Left renal cortex interstitium (tissue), 4 donors: ENCODE data around the gene CFAP20DC. TPM values are rescaled to one million over a fixed set of nuclear protein-coding genes. Genes with fewer than 3 reads are reported as not detected.
"Not testable (repeated sequence)": the region's sequence is repeated elsewhere in the genome, so short reads cannot be mapped to it uniquely, and the experiment has no call there.

ENCODE experiments used
- DNase-seq, 4 donors: peaks; one replicate each; pipeline ENCODE4 v3.0.0-alpha.2; 2013; ENCODE audit warnings: low read depth in 4 of 4, low spot score in 2 of 4, missing footprints in 1 of 4
- polyA plus RNA-seq, 4 donors: library from polyadenylated mRNA; unstranded; fragments of 120-200 nt; gene quantifications; one replicate each; pipeline ENCODE4 v1.2.1, GENCODE V29; 2013; ENCODE audit not compliant: insufficient read length in 4 of 4

CFAP20DC gene
- polyA plus RNA-seq, 4 donors: 3.9 to 4.6 (median 4.2) TPM

GRCh38 chr3:58880182-58880581 lies 169.6 kb downstream of the CFAP20DC start:
- no peak for DNase-seq

GRCh38 chr3:58874795-58875194 lies 175.0 kb downstream of the CFAP20DC start:
- DNase-seq: no peak

GRCh38 chr3:58874248-58874741 lies 175.5 kb downstream of the CFAP20DC start:
- no peak for DNase-seq

DNA sequence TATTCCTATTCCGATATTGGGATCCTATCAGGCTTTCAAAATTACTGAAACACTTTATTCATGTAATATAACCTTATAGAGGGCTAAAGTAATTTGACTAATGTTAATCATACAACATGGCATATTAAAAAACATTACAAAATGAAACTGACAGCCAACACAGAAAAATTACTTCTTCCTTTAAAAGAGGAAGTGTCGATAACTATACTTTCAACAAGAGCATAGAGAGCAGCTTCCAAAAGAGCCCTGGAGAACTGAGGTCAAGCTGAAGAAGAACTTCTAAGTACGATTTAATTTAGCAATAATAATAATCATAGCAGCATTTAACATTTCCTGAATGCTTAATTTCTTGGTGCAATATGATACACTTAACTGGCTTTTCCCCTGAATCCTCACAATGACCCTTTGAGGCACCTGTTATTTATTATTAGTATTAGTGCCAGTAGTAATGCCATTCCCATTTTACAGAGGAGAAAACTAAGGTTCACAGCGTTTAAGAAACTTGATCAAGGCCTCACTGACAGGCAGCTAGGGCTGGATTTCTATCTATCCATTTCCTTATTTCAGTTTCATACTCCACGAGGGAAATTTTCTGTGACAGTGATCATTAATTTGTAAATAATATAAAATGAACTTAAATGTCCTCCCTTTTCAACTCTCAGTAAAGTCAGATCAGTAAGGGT lies 181.6 kb downstream of the CFAP20DC start:
- no peak for DNase-seq

- no peak for DNase-seq
Measured at GRCh38 chr3:58867621-58868020, 182.2 kb downstream of the CFAP20DC start.

- no peak for DNase-seq
Measured at GRCh38 chr3:58866079-58866478, 183.7 kb downstream of the CFAP20DC start.

DNA sequence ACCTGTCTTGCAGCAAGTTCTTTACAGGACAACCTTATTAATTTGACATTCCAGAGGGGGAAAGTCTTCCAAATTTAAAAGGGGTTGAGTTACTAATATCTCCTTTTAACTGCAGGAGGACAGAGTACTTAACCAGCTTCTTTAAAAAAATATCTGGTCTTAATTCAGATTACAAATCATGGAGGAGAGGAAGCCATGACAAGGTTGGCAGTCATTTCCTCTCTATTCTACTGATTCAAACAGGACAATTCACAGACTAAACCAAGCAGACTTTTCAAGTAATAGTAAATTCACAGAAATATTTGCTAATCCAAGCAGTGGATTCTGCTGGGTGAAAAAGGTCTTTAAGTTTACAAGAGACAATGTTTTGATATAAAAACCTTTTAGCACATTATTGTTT lies 185.3 kb downstream of the CFAP20DC start:
- no peak for DNase-seq

GRCh38 chr3:58863206-58863605 lies 186.6 kb downstream of the CFAP20DC start:
- no peak for DNase-seq

DNA sequence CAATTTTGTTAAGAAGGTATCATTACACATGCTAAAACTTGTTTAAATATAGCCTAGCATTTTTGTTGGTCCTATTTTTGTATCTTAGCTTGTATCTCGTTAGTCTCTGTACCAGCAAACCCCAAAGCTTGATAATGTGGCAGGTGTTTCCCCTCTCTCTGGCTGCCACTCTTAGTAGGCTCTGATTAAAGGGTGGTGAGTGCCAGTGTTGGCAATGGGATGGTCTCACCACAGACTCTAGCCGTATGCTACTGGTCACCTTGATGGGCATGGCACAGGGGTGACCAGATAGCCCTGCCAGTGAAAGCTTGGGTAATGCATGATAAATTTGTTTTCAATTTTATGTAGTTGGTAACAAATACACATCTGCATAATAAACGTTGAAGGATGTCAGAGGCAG lies 188.3 kb downstream of the CFAP20DC start:
- DNase-seq: no peak

GRCh38 chr3:58858126-58858525 lies 191.7 kb downstream of the CFAP20DC start:
- DNase-seq: no peak

- no peak for DNase-seq
Measured at GRCh38 chr3:58857402-58857801, 192.4 kb downstream of the CFAP20DC start.

DNA sequence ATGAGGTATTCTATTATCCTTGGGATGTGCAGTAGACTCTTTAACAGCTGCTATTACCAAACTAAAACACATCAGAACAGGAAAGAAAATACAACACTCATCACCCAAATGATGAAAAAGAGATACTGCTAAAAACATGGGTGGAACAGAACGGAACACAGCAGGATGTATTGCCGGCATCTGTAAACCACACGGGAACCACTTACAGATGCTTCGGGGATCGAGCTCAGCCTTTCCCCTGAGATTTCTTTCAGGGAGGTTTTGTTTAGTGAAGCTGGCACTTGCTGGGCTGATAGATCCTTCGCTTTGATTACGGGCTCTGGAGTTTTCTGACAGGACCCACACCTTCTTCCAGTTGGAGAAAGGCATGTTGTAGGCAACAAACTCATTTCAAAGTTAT lies 201.0 kb downstream of the CFAP20DC start:
- DNase-seq: no peak

DNA sequence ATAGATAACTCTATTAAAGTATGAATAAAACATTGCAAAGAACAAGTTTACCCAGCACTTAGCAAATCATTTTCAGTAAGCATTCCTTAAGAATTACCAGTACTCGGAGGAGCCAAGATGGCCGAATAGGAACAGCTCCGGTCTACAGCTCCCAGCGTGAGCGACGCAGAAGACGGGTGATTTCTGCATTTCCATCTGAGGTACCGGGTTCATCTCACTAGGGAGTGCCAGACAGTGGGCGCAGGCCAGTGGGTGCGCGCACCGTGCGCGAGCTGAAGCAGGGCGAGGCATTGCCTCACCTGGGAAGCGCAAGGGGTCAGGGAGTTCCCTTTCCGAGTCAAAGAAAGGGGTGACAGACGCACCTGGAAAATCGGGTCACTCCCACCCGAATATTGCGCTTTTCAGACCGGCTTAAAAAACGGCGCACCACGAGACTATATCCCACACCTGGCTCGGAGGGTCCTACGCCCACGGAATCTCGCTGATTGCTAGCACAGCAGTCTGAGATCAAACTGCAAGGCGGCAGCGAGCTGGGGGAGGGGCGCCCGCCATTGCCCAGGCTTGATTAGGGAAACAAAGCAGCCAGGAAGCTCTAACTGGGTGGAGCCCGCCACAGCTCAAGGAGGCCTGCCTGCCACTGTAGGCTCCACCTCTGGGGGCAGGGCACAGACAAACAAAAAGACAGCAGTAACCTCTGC lies 207.6 kb downstream of the CFAP20DC start:
- DNase-seq: not testable (repeated sequence)

DNA sequence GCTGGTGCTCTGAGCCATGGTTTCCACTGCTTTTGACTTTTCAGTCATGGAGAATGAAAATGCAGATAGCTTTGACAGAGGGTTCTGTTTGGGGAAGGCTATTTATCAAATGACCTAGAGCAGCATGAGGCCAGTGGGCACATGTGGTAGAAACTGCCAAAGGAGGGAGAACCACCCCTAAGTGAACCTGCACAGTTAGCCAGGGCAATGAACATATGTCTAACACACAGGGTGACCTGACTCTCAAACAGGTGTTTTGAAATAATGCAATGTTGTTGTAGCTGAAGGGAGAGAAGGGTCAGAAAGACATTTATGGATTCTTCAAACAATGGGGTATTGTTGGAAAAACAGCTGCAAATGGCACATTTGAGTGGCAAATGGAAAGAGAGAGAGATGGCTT lies 208.9 kb downstream of the CFAP20DC start:
- no peak for DNase-seq

DNA sequence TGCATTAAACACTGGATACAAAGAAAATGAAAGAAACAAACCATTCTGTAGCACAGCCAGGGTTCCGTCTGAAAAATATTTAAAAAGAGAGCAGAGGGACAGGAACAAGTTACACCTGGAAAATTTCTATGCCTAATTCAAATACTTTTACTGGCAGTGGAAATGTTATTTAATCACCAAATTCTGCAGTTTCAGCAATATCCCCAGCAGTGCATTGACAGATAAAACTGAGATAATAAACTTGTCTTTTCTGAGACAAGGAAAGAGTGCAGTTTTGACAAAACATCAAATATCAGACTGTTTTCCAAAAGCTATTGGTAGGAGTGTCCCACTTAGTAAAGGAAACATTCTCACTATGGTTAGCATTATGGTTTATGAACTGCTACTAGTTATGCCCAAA lies 209.9 kb downstream of the CFAP20DC start:
- no peak for DNase-seq

DNA sequence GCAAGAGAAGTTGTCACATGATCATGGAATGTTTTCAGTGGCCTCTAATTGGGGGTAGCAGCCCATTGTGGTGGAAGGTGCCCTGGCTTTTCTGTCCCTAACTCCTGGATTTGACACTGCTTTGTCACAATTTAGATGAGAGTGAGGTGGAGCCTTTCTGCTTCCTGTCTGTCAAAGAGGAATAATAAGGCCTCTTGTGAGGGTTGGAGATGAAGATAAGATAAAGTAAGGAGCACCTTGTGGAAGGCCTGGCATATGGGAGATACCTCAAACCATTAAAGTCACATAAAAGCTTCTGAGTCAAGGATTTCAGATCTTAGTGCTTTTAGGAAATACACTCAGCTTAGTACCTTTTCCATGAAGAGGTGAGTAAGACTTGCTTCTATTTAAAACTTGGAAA lies 210.6 kb downstream of the CFAP20DC start:
- DNase-seq: no peak

DNA sequence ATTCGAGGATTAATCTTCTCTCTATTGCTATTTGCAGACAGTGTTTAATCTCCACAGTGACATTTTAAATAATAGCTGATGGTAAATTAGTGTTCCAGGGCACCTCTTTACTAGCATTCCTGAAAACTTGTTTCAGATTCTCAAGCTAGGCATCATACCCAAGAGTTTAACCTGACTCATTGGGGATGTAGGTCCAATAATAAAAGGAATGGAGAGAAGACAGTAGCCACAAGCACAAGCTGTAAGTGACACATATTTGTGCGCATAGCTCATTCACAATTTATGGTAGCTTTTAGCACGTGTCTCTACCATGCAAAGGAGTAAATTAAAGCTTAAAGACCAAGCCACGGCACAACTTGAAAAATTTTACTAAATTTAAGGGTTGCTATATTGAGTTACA lies 212.0 kb downstream of the CFAP20DC start:
- no peak for DNase-seq

GRCh38 chr3:58837141-58837843 lies 212.5 kb downstream of the CFAP20DC start:
- DNase-seq: no peak

DNA sequence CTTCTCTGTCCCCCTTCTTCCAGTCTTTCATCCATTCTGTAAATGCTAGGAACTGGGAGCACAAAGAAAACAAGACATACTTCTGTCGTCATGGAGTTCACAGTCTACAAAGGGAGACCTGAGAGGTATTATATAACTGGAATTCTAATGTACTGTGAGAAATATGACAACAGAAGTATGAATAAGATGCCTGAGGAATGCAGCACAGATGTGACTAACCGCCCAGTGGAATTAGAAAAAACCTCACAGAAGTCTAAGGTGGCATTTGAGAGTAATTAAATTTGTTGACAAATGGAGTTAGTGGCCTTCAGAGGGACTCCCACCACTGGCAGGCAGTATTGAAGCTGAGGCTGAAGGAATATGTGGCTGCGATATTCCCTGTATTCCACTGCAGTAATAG lies 214.7 kb downstream of the CFAP20DC start:
- DNase-seq: no peak

DNA sequence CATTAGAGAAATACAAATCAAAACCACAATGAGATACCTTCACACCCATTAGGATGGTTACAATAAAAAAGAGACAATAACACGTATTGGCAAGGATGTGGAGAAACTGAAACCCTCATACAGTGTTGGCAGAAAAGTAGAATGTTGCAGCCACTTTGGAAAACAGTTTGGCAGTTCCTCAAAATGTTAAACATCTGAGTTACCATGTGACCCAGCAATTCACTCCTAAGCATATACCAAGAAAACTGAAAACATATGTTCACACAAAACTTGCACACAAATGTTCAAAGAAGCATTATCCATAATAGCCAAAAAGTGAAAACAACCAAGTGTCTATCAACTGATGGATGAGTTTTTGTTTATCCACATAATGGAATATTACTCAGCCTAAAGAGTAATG lies 216.3 kb downstream of the CFAP20DC start:
- no peak for DNase-seq

DNA sequence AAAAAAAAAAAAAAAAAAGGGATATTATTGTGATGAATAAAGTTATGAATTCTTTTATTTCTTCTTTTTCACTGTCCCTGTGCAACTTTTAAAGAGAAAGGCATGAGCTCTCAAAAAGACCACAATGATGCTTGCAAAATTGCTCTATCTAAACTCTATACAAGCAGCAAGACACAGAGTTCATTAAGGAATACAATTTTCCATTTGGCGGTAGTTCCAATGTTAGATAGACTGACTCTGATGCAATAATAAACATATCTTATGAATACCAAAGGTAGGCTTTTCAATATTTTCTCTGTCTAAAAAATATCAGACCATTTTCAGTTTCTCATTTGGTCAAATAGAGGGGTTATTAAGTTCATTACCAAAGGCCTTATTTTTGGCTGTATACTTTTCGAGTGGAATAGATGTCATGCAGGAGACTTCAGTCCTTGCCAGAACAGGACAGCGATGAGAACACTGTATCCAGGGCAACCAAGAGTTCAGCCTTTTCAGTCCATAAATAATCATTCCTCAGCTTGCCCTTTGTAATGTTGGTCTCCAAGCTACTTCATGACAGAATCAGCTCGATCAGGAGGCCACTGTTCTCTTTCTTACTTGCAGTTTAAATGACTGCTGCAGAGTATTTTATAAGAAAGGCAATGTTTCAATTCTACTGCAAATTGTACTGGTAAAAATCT lies 220.4 kb downstream of the CFAP20DC start:
- no peak for DNase-seq
